Measurements from ENCODE around the gene C9orf153. TPM values are rescaled to one million over a fixed set of nuclear protein-coding genes. Genes with fewer than 3 reads are reported as not detected.

The C9orf153 gene

DNA sequence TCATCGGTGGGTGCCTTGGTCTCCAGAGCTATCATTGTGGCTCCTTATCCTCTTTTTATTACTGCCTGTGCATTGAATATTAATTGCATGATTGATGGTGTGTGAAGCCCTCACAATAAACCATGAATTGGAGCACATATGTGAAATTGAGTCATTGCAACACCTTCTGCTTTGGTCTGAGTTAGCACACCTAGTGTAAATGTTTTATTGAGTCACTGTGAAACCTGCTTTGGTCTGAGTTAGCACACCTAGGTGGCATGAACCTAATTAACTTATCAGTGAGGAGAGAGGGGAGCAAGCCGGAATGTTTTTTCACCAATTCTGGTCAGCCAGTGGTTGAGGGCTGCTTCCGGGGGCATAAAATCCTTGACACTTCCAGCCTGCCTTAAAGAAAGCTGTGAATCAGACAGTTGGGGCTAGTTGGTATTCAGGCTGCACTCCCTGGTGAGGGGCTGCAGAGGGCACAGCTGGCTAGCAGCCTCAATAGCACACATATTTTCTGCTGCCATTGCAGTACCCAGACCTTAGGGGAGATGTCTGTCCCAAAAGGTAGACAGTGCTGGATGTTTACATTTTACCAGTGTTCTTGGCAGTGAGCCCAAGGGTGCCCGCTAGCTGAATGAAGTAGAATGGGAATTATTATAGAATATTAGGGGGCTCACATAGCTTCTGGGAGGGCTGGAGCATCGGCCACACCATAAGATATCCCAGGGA, 83.6 kb downstream of the C9orf153 start:
- no peak overlapping the region for H4K91ac ChIP-seq (ENCODE audit: low read depth, low read length, poor library complexity)
- no CpG with 5 or more reads among the region's 5 CpGs for WGBS, 2 donors (ENCODE audit: extremely low coverage in 2 of 2, insufficient read length in 2 of 2, insufficient replicate concordance in 1 of 2)

DNA sequence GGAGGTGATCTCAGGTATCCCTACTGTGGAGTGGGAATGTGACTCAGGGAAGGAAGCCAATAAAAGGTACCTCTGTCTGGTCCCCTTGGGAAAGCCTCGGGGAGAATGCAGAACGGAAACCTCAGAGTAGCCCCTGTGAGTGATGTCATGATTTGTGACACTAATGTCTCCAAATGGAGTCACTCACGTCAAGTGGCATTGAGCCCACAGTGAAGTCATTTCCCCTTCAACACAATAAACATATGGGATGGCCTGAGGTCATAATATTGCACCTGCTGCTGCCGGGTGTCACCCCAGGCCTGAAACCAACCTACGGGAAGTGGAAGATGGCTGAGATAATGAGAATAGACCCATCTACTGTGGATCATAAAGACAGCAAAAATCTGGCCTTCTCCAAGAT, 84.2 kb downstream of the C9orf153 start:
- Histone ChIP-seq H4K8ac (ENCODE audit: low read depth, low read length) (no peak overlapping the region), H3K18ac (ENCODE audit: low read length) (no peak overlapping the region), H3K14ac (ENCODE audit: low read length) (no peak overlapping the region), H3K79me1 (ENCODE audit: low read depth, low read length) (no peaks in the 10 kb centered on the region), H3K4me1 (ENCODE audit: control insufficient read depth in 2 of 2, insufficient read depth in 1 of 2, low read depth in 1 of 2, low read length in 2 of 2) (peaks cover 0 to 4% of the 10 kb centered on the region in 2 donors), H3K4me2 (ENCODE audit: insufficient read depth, low read length, poor library complexity, severe bottlenecking) (no peak overlapping the region), H2BK5ac (ENCODE audit: low read length) (no peak overlapping the region), H3K9me3 (replicated peaks in 1 of 2; ENCODE audit: control insufficient read depth in 2 of 2, insufficient read depth in 1 of 2, low read depth in 1 of 2, low read length in 2 of 2) (no peaks in the 10 kb centered on the region), H2AFZ (ENCODE audit: low read length) (no peak overlapping the region), H2BK15ac (ENCODE audit: low read length) (no peak overlapping the region), H2BK120ac (ENCODE audit: low read depth, low read length) (no peak overlapping the region), H3K27me3 (ENCODE audit: control insufficient read depth in 3 of 3, insufficient read depth in 3 of 3, low read depth in 1 of 3, low read length in 3 of 3) (no peaks in the 10 kb centered on the region), H3K9ac (ENCODE audit: low read depth, low read length, poor library complexity) (no peak overlapping the region), H4K91ac (ENCODE audit: low read depth, low read length, poor library complexity) (no peak overlapping the region), H3K23ac (ENCODE audit: low read depth, low read length, poor library complexity) (no peak overlapping the region), H3K27ac (replicated peaks; ENCODE audit: low read length) (no peak overlapping the region), H3K4me3 (ENCODE audit: low read length in 2 of 2) (no peak overlapping the region), H3K36me3 (replicated peaks in 1 of 2; ENCODE audit: control insufficient read depth in 2 of 2, insufficient read depth in 2 of 2, low read length in 2 of 2) (no peaks in the 10 kb centered on the region), H2AK5ac (ENCODE audit: low read depth, low read length) (no peak overlapping the region), H2BK12ac (ENCODE audit: low read length) (no peak overlapping the region), H3K4ac (ENCODE audit: low read length) (no peak overlapping the region)
- no CpG with 5 or more reads among the region's 5 CpGs for WGBS, 2 donors (ENCODE audit: extremely low coverage in 2 of 2, insufficient read length in 2 of 2, insufficient replicate concordance in 1 of 2)
- DNase-seq (ENCODE audit: low spot score) = no peak

More for the DNA sequence above, 83.6 kb downstream of the C9orf153 start:
- no peak overlapping the region for H3K23ac ChIP-seq (ENCODE audit: low read depth, low read length, poor library complexity)
- no peak overlapping the region for H3K18ac ChIP-seq (ENCODE audit: low read length)
- DNase-seq (ENCODE audit: low spot score) = no peak
- no peak overlapping the region for H2AFZ ChIP-seq (ENCODE audit: low read length)
- no peaks in the 10 kb centered on the region for H3K9me3 ChIP-seq (replicated peaks in 1 of 2; ENCODE audit: control insufficient read depth in 2 of 2, insufficient read depth in 1 of 2, low read depth in 1 of 2, low read length in 2 of 2)
- no peak overlapping the region for H2AK5ac ChIP-seq (ENCODE audit: low read depth, low read length)
- no peak overlapping the region for H2BK15ac ChIP-seq (ENCODE audit: low read length)
- no peak overlapping the region for H3K4me2 ChIP-seq (ENCODE audit: insufficient read depth, low read length, poor library complexity, severe bottlenecking)
- H3K27me3 ChIP-seq (ENCODE audit: control insufficient read depth in 3 of 3, insufficient read depth in 3 of 3, low read depth in 1 of 3, low read length in 3 of 3) = no peaks in the 10 kb centered on the region
- H2BK5ac ChIP-seq (ENCODE audit: low read length) = no peak overlapping the region
- H3K27ac ChIP-seq (replicated peaks; ENCODE audit: low read length) = no peak overlapping the region
- no peak overlapping the region for H4K8ac ChIP-seq (ENCODE audit: low read depth, low read length)
- no peak overlapping the region for H2BK12ac ChIP-seq (ENCODE audit: low read length)
- no peak overlapping the region for H3K4ac ChIP-seq (ENCODE audit: low read length)
- H2BK120ac ChIP-seq (ENCODE audit: low read depth, low read length) = no peak overlapping the region
- H3K79me1 ChIP-seq (ENCODE audit: low read depth, low read length) = no peaks in the 10 kb centered on the region
- H3K36me3 ChIP-seq (replicated peaks in 1 of 2; ENCODE audit: control insufficient read depth in 2 of 2, insufficient read depth in 2 of 2, low read length in 2 of 2) = no peaks in the 10 kb centered on the region
- peaks cover 0 to 4% of the 10 kb centered on the region in 2 donors for H3K4me1 ChIP-seq (ENCODE audit: control insufficient read depth in 2 of 2, insufficient read depth in 1 of 2, low read depth in 1 of 2, low read length in 2 of 2)
- H3K14ac ChIP-seq (ENCODE audit: low read length) = no peak overlapping the region
- H3K9ac ChIP-seq (ENCODE audit: low read depth, low read length, poor library complexity) = no peak overlapping the region
- no peak overlapping the region for H3K4me3 ChIP-seq (ENCODE audit: low read length in 2 of 2)

Small RNAs within 50 kb of the gene (small RNA-seq; reads per million reads assigned to genes)
- gene AL137849.1 (ENCODE audit: insufficient read depth) (not detected), gene RN7SKP264 (ENCODE audit: insufficient read depth) (not detected)

Measured in neuronal stem cell (in vitro differentiated cells).